Measurements from ENCODE around the gene DEXI. TPM values are rescaled to one million over a fixed set of nuclear protein-coding genes. Genes with fewer than 3 reads are reported as not detected.
A peak's percentile ranks its signal among the peaks of the same experiment; 100 is the strongest.

The DEXI gene
- total and polyA plus RNA-seq, 2 of the 13 experiments (the other 11 are each of a cell fraction or from before 2014, with no cell fraction given): 51.5 to 70.4 TPM

- TF ChIP-seq DMTF1 (CRISPR knock-in tag; IDR thresholded peaks at IDR 0.05): 0 out of 2 replicates have a peak, but pooled peaks have one; percentile 49
- TF ChIP-seq SMC3 (IDR thresholded peaks at IDR 0.05; ENCODE audit: low read length): no peak
- TF ChIP-seq AHR (CRISPR knock-in tag; IDR thresholded peaks at IDR 0.05): peak; percentile 99
- TF ChIP-seq PLRG1 (conservative IDR thresholded peaks at IDR 0.05): no peak
- TF ChIP-seq USF2 (IDR thresholded peaks at IDR 0.05; ENCODE audit: low read depth, low read length): no peak
- peak; percentile 45; the same call in 1 of the 2 replicates for TF ChIP-seq USF2 (CRISPR knock-in tag; IDR thresholded peaks at IDR 0.05; ENCODE audit: borderline replicate concordance)
- TF ChIP-seq ZNF367 (CRISPR knock-in tag; IDR thresholded peaks at IDR 0.05; ENCODE audit: borderline replicate concordance): 0 out of 2 replicates have a peak, but pooled peaks have one; percentile 74
- TF ChIP-seq PAX8 (CRISPR knock-in tag; IDR thresholded peaks at IDR 0.05; ENCODE audit: borderline replicate concordance): peak; percentile 73; the same call in 1 of the 2 replicates
- TF ChIP-seq ARNTL (CRISPR knock-in tag; IDR thresholded peaks at IDR 0.05): peak; percentile 86
- TF ChIP-seq SKIL (CRISPR knock-in tag; IDR thresholded peaks at IDR 0.05; ENCODE audit: borderline replicate concordance): no peak
- TF ChIP-seq ARHGAP35 (CRISPR knock-in tag; IDR thresholded peaks at IDR 0.05; ENCODE audit: borderline replicate concordance): peak; percentile 98
- TF ChIP-seq ZNF333 (CRISPR knock-in tag; IDR thresholded peaks at IDR 0.05; ENCODE audit: borderline replicate concordance): peak; percentile 83; the same call in 1 of the 2 replicates
- TF ChIP-seq IRF1 (CRISPR knock-in tag; IDR thresholded peaks at IDR 0.05; ENCODE audit: low read depth): peak; percentile 91; the same call in 1 of the 2 replicates
- TF ChIP-seq ZNF644 (CRISPR knock-in tag; IDR thresholded peaks at IDR 0.05; ENCODE audit: low read depth): no peak
- TF ChIP-seq MYC (CRISPR knock-in tag; IDR thresholded peaks at IDR 0.05; ENCODE audit: borderline replicate concordance): peak; percentile 90; the same call in 1 of the 2 replicates
- no peak for TF ChIP-seq PBX3 (CRISPR knock-in tag; IDR thresholded peaks at IDR 0.05; ENCODE audit: borderline replicate concordance)
- peak; percentile 99 for TF ChIP-seq MEIS1 (CRISPR knock-in tag; IDR thresholded peaks at IDR 0.05; ENCODE audit: borderline replicate concordance)
- peak; percentile 76; the same call in 1 of the 2 replicates for TF ChIP-seq ZNF557 (CRISPR knock-in tag; IDR thresholded peaks at IDR 0.05)
- no peak for TF ChIP-seq ZNF629 (CRISPR knock-in tag; conservative IDR thresholded peaks at IDR 0.05)
- no peak; the same call in 1 of the 2 replicates for TF ChIP-seq ZNF678 (CRISPR knock-in tag; IDR thresholded peaks at IDR 0.05)
Measured at GRCh38 chr16:10944249-10945064, 2.2 kb upstream of the DEXI start, which contains the start of gene CLEC16A (continued).
